Activated CD4-positive, alpha-beta T cell treated with anti-CD3 and anti-CD28 coated beads, Interleukin-2, amount 10 ng/mL, durations not matched to agents 24 days and 14 days (primary cell): ENCODE data around the gene SPPL2A. TPM values are rescaled to one million over a fixed set of nuclear protein-coding genes. Genes with fewer than 3 reads are reported as not detected.
"Not testable (repeated sequence)": the region's sequence is repeated elsewhere in the genome, so short reads cannot be mapped to it uniquely, and the experiment has no call there.

ENCODE experiments used
- DNase-seq: peaks from one replicate; pipeline ENCODE4 v3.0.0; 2022
- H3K27ac Mint-ChIP-seq: one replicate; pipeline ENCODE4 v1.8.0; 2022; ENCODE audit warnings: mild to moderate bottlenecking, mixed read lengths
- H3K27me3 Mint-ChIP-seq: one replicate; pipeline ENCODE4 v1.8.0; 2022; ENCODE audit warnings: mixed read lengths
- H3K36me3 Mint-ChIP-seq: one replicate; pipeline ENCODE4 v1.8.0; 2022; ENCODE audit warnings: low read depth, mild to moderate bottlenecking, mixed read lengths
- H3K4me1 Mint-ChIP-seq: one replicate; pipeline ENCODE4 v1.8.0; 2021; ENCODE audit warnings: mixed read lengths
- H3K4me3 Mint-ChIP-seq: one replicate; pipeline ENCODE4 v1.8.0; 2022; ENCODE audit warnings: mild to moderate bottlenecking, moderate library complexity, mixed read lengths
- H3K9me3 Mint-ChIP-seq: one replicate; pipeline ENCODE4 v1.8.0; 2021; ENCODE audit warnings: mixed read lengths
- intact Hi-C: fragments of 100-400 bp; cut with micrococcal nuclease; formaldehyde crosslinking; loops from one replicate; pipeline ENCODE4 v1.15.1; 2023
- total RNA-seq: library from RNA; stranded (reverse); gene quantifications from 2 replicates; pipeline ENCODE4 v1.2.3, GENCODE V29; 2022

Gene SPPL2A
- total RNA-seq = 85.0 and 86.6 TPM in 2 replicates

- peak; percentile 94 for DNase-seq
- H3K27me3 Mint-ChIP-seq = no peaks in the 10 kb centered on the region
- peak within 1 kb of the TSS; percentile 97 for H3K27ac Mint-ChIP-seq
- H3K4me1 Mint-ChIP-seq = peaks cover 54% of the 10 kb centered on the region
- no peaks in the 10 kb centered on the region for H3K9me3 Mint-ChIP-seq
- H3K4me3 Mint-ChIP-seq = peak within 1 kb of the TSS; percentile 92
- H3K36me3 Mint-ChIP-seq = peaks cover 21% of the 10 kb centered on the region
- intact Hi-C loops = loop anchor here (1.0 to 10.0 kb wide), 8 partner anchors 79 to 1792 kb away; partner anchors contain the start of genes AP4E1, DTWD1, FAM227B and GABPB1
Observed at GRCh38 chr15:50765195-50765967, at the start of gene SPPL2A. TSS of gene SPPL2A (minus strand) at chr15:50765706. CDS start at chr15:50765533, 173 bp downstream.

GRCh38 chr15:50814634-50815033 lies 49.1 kb upstream of the SPPL2A start:
- Mint-ChIP-seq H3K4me3 (no peak overlapping the region), H3K4me1 (no peaks in the 10 kb centered on the region), H3K36me3 (no peaks in the 10 kb centered on the region), H3K27me3 (peaks cover 8% of the 10 kb centered on the region), H3K27ac (no peak overlapping the region), H3K9me3 (no peaks in the 10 kb centered on the region)
- intact Hi-C loops = no loop called here
- DNase-seq = no peak

GRCh38 chr15:50813865-50814264 lies 48.4 kb upstream of the SPPL2A start:
- Mint-ChIP-seq H3K36me3 (no peaks in the 10 kb centered on the region), H3K4me3 (no peak overlapping the region), H3K27me3 (peaks cover 5% of the 10 kb centered on the region), H3K9me3 (no peaks in the 10 kb centered on the region), H3K4me1 (no peaks in the 10 kb centered on the region), H3K27ac (no peak overlapping the region)
- no peak for DNase-seq
- intact Hi-C loops = no loop called here

GRCh38 chr15:50813089-50813488 lies 47.6 kb upstream of the SPPL2A start:
- no peaks in the 10 kb centered on the region for H3K36me3 Mint-ChIP-seq
- H3K4me1 Mint-ChIP-seq = no peaks in the 10 kb centered on the region
- H3K27ac Mint-ChIP-seq = no peak overlapping the region
- DNase-seq = no peak
- no peaks in the 10 kb centered on the region for H3K9me3 Mint-ChIP-seq
- H3K4me3 Mint-ChIP-seq = no peak overlapping the region
- peaks cover 5% of the 10 kb centered on the region for H3K27me3 Mint-ChIP-seq
- intact Hi-C loops = no loop called here

GRCh38 chr15:50812181-50812506 lies 46.6 kb upstream of the SPPL2A start:
- H3K4me3 Mint-ChIP-seq, DNase-seq, H3K9me3 Mint-ChIP-seq, H3K27ac Mint-ChIP-seq, intact Hi-C loops, H3K4me1 Mint-ChIP-seq, H3K36me3 Mint-ChIP-seq, H3K27me3 Mint-ChIP-seq: not testable (repeated sequence)

- intact Hi-C loops, H3K9me3 Mint-ChIP-seq, H3K27ac Mint-ChIP-seq, H3K27me3 Mint-ChIP-seq, H3K4me1 Mint-ChIP-seq, DNase-seq, H3K4me3 Mint-ChIP-seq, H3K36me3 Mint-ChIP-seq: not testable (repeated sequence)
Observed at GRCh38 chr15:50811461-50812180, 46.1 kb upstream of the SPPL2A start.

GRCh38 chr15:50810128-50810527 lies 44.6 kb upstream of the SPPL2A start:
- no peaks in the 10 kb centered on the region for H3K36me3 Mint-ChIP-seq
- intact Hi-C loops = no loop called here
- no peak overlapping the region for H3K4me3 Mint-ChIP-seq

GRCh38 chr15:50808728-50809127 lies 43.2 kb upstream of the SPPL2A start:
- intact Hi-C loops = no loop called here

More at GRCh38 chr15:50810128-50810527, 44.6 kb upstream of the SPPL2A start:
- no peak for DNase-seq
- Mint-ChIP-seq H3K9me3 (no peaks in the 10 kb centered on the region), H3K27me3 (peaks cover 1% of the 10 kb centered on the region), H3K4me1 (no peaks in the 10 kb centered on the region), H3K27ac (no peak overlapping the region)

GRCh38 chr15:50803479-50804180 lies 38.1 kb upstream of the SPPL2A start:
- DNase-seq = no peak
- Mint-ChIP-seq H3K4me1 (no peaks in the 10 kb centered on the region), H3K4me3 (no peak overlapping the region), H3K27ac (no peak overlapping the region), H3K36me3 (no peaks in the 10 kb centered on the region), H3K27me3 (no peaks in the 10 kb centered on the region), H3K9me3 (no peaks in the 10 kb centered on the region)
- intact Hi-C loops = no loop called here

More at GRCh38 chr15:50808728-50809127, 43.2 kb upstream of the SPPL2A start:
- H3K36me3 Mint-ChIP-seq = no peaks in the 10 kb centered on the region
- H3K27ac Mint-ChIP-seq = no peak overlapping the region
- no peak overlapping the region for H3K4me3 Mint-ChIP-seq
- H3K9me3 Mint-ChIP-seq = no peaks in the 10 kb centered on the region
- DNase-seq = no peak
- H3K4me1 Mint-ChIP-seq = no peaks in the 10 kb centered on the region
- H3K27me3 Mint-ChIP-seq = no peaks in the 10 kb centered on the region

- H3K36me3 Mint-ChIP-seq = no peaks in the 10 kb centered on the region
- DNase-seq = no peak
- no peak overlapping the region for H3K27ac Mint-ChIP-seq
- no peaks in the 10 kb centered on the region for H3K4me1 Mint-ChIP-seq
- H3K27me3 Mint-ChIP-seq = no peaks in the 10 kb centered on the region
- no peaks in the 10 kb centered on the region for H3K9me3 Mint-ChIP-seq
- no peak overlapping the region for H3K4me3 Mint-ChIP-seq
- intact Hi-C loops = no loop called here
Observed at GRCh38 chr15:50800715-50801114, 35.2 kb upstream of the SPPL2A start.

- no peak overlapping the region for H3K4me3 Mint-ChIP-seq
- H3K27ac Mint-ChIP-seq = no peak overlapping the region
- no peaks in the 10 kb centered on the region for H3K9me3 Mint-ChIP-seq
- H3K27me3 Mint-ChIP-seq = no peaks in the 10 kb centered on the region
- H3K36me3 Mint-ChIP-seq = no peaks in the 10 kb centered on the region
- DNase-seq = no peak
- intact Hi-C loops = no loop called here
- H3K4me1 Mint-ChIP-seq = no peaks in the 10 kb centered on the region
Observed at GRCh38 chr15:50798684-50799083, 33.2 kb upstream of the SPPL2A start.

- Mint-ChIP-seq H3K27ac (no peak overlapping the region), H3K4me1 (no peaks in the 10 kb centered on the region), H3K4me3 (no peak overlapping the region), H3K36me3 (no peaks in the 10 kb centered on the region), H3K27me3 (no peaks in the 10 kb centered on the region), H3K9me3 (no peaks in the 10 kb centered on the region)
- intact Hi-C loops = no loop called here
- no peak for DNase-seq
Observed at GRCh38 chr15:50797926-50798325, 32.4 kb upstream of the SPPL2A start.

- Mint-ChIP-seq H3K4me3 (no peak overlapping the region), H3K4me1 (no peaks in the 10 kb centered on the region), H3K36me3 (no peaks in the 10 kb centered on the region), H3K27me3 (peaks cover 4% of the 10 kb centered on the region), H3K9me3 (no peaks in the 10 kb centered on the region), H3K27ac (no peak overlapping the region)
- intact Hi-C loops = no loop called here
- DNase-seq = no peak
Observed at GRCh38 chr15:50791486-50791885, 26.0 kb upstream of the SPPL2A start.
